ENCODE results near the gene SHROOM1. TPM values are rescaled to one million over a fixed set of nuclear protein-coding genes. Genes with fewer than 3 reads are reported as not detected.

SHROOM1 gene
- total and polyA plus RNA-seq, 2 donors (not counting 3 experiments of a cell fraction or from before 2014, with no cell fraction given): 12.8 to 20.9 TPM

GRCh38 chr5:132812123-132812765, 18.2 kb downstream of the SHROOM1 start:
- Histone ChIP-seq H3K27ac (ENCODE audit: insufficient read depth, low read depth, low read length) (no peak overlapping the region), H3K9me3 (replicated peaks; ENCODE audit: control insufficient read depth, insufficient read depth, low read length) (no peaks in the 10 kb centered on the region), H3K27me3 (ENCODE audit: control insufficient read depth in 2 of 2, insufficient read depth in 2 of 2, low read length in 2 of 2) (peaks cover 20 to 36% of the 10 kb centered on the region in 2 experiments), H4K20me1 (replicated peaks; ENCODE audit: control insufficient read depth, extremely low read depth, insufficient read depth, low read length) (no peaks in the 10 kb centered on the region), H2AFZ (ENCODE audit: low read depth, low read length) (no peak overlapping the region), H3K79me2 (ENCODE audit: control insufficient read depth, insufficient read depth, low read length) (no peaks in the 10 kb centered on the region), H3K9me1 (replicated peaks; ENCODE audit: control insufficient read depth, extremely low read depth, insufficient read depth, low read length) (no peaks in the 10 kb centered on the region), H3K36me3 (ENCODE audit: control insufficient read depth in 2 of 2, extremely low read depth in 1 of 2, insufficient read depth in 2 of 2, low read length in 2 of 2) (no peaks in the 10 kb centered on the region), H3K4me1 (ENCODE audit: control insufficient read depth, extremely low read depth, insufficient read depth, low read length) (no peaks in the 10 kb centered on the region), H3K9ac (replicated peaks; ENCODE audit: extremely low read depth, insufficient read depth, low read length) (no peak overlapping the region), H3K4me2 (ENCODE audit: insufficient read depth, low read length) (no peak overlapping the region), H3K4me3 (replicated peaks in 1 of 3; ENCODE audit: insufficient read depth in 1 of 3, low read depth in 1 of 3, low read length in 3 of 3) (no peak overlapping the region)
- POLR2A ChIA-PET: no interaction called here
- no TSS peak for BruUV-seq (replicated peaks)
- dilution Hi-C loops (cut with MboI; ENCODE audit: extremely low pct_ligation_motif_present, low sequenced_read_pairs): no loop called here
- CTCF ChIA-PET: interaction anchor here (1.2 to 5.4 kb wide), 3 partner anchors 8 to 65 kb away, joined by 3 to 53 read pairs (median 6); partner anchors contain the start of gene CCNI2
- intact Hi-C loops (cut with micrococcal nuclease): no loop called here
- TF ChIP-seq JUN (IDR thresholded peaks at IDR 0.05; ENCODE audit: borderline replicate concordance, insufficient read depth, insufficient read length, low read depth) (no peak), POLR2AphosphoS5 (IDR thresholded peaks at IDR 0.05; ENCODE audit: insufficient read depth, low read depth, low read length) (no peak), MYC (IDR thresholded peaks at IDR 0.05; ENCODE audit: low read depth, low read length) (no peak), POLR2A (IDR thresholded peaks at IDR 0.05; ENCODE audit: low read depth, low read length) (no peak), GATA2 (IDR thresholded peaks at IDR 0.05; ENCODE audit: insufficient read depth, insufficient read length, low read depth, low read length) (no peak), CTCF (IDR thresholded peaks at IDR 0.05; ENCODE audit: extremely low read depth in 1 of 2, insufficient read depth in 1 of 2, low read depth in 1 of 2, low read length in 2 of 2) (no peak), MAX (IDR thresholded peaks at IDR 0.05; ENCODE audit: insufficient read depth, insufficient read length) (no peak), FOS (IDR thresholded peaks at IDR 0.05; ENCODE audit: borderline replicate concordance, insufficient read depth, low read length) (no peak), EZH2 (IDR thresholded peaks at IDR 0.05; ENCODE audit: borderline replicate concordance, low read depth, low read length, severe bottlenecking) (no peak)
- DNase-seq (ENCODE audit: low read depth, low spot score): no peak
- FAIRE-seq: no peak
